Activated effector memory CD4-positive, alpha-beta T cell treated with anti-CD3 and anti-CD28 coated beads, Interleukin-2, amount 50 U/mL, for 16 hours (primary cell): ENCODE results near the gene SLC35A5.

Source experiments
- DNase-seq: peaks from one replicate; pipeline ENCODE4 v3.0.0-alpha.2; 2020

SLC35A5 gene

DNA sequence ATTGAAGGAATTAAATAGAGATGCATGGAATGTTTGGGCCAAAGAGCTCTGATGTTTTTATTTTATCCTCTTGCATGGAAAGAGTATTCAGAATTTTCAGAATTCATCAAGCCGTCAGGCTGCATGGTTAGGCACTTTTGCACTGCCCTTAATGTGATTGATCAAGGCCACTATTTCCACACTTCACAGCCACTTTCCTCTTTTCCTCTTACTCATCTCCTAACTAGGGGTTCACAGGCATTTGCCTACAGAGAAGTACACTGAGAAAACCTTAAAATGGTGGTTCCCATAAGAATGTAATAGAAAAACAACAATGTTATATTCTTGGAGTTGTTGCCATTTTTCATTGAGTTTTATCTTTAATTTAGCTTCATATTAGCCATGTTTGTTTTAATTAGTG is 10.9 kb downstream of the SLC35A5 start:
- no peak for DNase-seq

DNA sequence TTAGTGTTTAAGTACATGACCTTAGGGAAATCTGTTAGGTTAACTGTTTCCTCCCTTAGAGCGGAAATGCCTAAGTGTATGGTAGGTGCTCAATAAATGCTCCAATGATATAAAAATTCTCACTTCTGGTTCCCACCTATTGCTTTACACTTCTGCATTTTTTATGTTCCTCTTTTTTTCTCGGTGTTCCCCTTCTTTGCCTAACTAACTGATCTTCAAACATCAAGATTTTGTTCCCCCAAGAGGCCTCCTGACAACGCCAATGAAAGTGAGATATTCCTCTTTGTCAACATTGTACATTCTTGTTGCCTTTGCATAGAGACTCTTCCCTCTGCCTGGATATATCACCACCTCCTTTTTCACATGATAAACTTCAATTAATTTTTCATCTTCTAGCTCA is 17.4 kb downstream of the SLC35A5 start:
- DNase-seq, result no peak

DNA sequence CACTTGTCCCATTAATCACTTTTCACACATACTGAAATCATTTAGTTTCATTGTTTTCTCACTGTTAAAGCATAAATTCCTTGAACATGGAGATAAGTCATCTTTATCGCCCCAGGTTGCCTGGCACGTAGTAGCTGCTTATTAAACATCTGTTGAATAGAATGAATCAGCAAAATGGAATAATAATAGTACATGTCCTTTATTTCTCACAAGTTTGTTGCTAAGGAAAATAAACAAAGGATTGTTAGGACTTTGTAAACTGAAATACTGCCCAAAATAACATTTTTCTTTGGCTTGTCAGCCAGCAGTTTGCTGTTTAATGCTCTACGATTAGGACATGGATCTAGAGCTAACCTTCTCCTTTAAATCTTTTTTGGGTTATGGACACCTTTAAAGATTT is 17.9 kb downstream of the SLC35A5 start:
- DNase-seq, result no peak

DNA sequence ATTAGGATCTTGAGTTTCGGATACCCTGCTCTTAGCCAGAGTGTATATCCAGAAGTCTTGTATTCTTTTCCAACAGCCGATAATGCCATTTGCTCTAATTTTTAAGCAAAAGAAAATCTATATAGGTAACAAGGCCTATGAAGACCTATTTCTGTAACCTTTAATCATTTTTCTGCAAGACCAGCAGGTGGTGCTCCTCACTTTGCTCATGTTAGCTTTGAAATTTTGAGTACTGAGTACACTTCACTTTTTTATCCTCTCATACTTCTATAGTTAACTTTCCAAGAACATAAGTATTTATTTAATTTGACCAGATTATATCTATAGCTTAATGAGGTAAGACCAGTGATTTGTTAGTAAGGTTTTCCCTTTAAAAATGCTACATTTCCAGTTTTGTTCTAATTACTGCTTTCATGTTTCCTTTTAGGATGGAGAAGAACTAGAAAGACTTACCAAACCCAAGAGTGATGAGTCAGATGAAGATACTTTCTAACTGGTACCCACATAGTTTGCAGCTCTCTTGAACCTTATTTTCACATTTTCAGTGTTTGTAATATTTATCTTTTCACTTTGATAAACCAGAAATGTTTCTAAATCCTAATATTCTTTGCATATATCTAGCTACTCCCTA is 20.5 kb downstream of the SLC35A5 start:
- DNase-seq, result peak; percentile 65

DNA sequence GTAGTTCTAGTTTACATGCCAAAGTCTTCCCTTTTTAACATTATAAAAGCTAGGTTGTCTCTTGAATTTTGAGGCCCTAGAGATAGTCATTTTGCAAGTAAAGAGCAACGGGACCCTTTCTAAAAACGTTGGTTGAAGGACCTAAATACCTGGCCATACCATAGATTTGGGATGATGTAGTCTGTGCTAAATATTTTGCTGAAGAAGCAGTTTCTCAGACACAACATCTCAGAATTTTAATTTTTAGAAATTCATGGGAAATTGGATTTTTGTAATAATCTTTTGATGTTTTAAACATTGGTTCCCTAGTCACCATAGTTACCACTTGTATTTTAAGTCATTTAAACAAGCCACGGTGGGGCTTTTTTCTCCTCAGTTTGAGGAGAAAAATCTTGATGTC is 21.3 kb downstream of the SLC35A5 start:
- no peak for DNase-seq

DNA sequence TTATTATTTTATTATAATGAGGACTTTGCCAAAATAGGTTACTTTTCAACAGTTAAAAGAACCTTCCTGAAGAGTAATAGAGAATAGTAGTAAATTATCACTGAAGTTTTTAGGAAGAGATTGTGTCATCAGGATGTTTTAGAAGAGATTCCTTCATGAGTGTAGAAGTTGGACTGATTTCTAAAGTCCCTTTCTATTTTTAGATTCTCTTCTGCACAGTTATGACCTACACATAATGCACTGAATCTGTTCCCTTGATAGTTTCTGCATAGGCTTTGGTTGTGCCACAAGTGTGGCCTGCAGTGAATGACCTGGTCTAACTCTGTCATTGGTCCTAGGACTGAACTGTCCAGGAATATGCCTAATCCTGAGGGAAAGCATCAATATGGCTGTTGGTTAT is 23.9 kb downstream of the SLC35A5 start:
- no peak for DNase-seq

DNA sequence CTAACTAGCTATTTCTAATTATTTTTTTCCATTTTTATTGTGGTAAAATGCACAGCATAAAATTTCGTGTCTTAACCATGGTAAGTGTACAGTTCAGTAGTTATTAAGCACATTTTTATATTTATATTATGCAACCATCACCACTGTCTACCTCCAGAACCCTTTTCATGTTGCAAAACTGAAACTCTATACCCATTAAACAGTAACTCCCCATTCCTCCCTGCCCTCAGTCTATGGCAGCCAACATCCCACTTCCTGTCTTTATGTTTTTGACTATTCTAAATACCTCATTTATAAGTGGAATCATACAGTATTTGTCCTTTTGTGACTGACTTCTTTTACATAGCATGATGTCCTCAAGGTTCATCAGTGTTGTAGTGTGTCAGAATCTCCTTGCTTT is 25.5 kb downstream of the SLC35A5 start:
- DNase-seq, result no peak

DNA sequence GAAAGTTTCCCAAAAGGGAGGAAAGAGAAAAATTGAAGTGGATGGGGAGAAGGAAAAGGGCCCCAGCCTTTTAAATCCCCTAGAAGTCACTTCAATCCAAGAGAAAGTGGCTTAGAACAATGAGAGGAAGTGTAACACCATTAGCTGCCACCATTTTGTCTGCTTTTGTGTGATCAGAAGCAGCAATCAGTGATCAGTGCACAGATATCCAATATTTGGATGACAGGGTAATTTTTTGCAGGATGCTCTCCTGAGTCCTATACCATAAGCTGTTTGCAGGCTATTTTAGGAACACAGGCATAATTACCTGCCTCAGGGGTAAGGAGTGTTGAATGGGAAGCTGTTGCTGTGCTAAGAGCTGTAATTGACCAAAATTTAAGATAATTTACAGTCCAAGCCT is 31.4 kb downstream of the SLC35A5 start:
- DNase-seq, result no peak

DNA sequence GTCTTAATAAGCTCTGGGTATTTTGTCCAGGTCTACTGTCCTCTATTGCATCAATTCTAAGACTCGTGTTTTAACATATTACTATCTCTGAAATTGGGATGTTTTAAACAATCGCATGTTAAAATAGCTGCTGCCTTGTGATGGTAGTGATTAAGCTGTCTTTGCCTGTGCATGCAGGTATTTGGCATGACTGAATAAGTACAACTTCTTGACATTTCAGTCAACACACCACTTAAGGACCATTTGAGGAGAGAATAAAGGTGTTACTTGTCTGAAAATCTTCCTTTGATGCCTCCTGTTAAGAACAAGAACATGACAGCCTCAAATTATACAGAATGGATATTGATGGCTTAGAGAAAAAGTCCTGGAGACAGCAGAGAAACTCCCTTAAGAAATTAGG is 33.0 kb downstream of the SLC35A5 start:
- DNase-seq, result no peak

DNA sequence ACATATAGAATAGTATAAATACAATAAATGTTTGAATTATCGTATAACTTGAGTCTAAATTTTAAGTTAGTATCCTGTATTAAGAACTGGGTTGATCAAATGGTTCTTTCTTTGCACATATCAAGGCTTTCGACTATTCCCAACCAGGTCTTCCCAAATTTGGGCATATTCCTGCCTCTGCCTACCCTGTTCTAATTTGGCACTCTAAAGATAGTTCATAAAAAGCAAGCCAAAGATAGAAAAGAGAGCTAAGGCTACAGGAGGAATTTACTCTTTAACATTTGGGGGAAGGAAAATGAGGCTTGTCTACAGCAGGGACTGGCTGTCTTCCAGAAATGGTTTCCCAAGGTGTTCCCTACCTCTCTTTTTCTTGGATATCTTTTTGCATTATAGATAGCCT is 36.1 kb downstream of the SLC35A5 start:
- DNase-seq, result no peak

DNA sequence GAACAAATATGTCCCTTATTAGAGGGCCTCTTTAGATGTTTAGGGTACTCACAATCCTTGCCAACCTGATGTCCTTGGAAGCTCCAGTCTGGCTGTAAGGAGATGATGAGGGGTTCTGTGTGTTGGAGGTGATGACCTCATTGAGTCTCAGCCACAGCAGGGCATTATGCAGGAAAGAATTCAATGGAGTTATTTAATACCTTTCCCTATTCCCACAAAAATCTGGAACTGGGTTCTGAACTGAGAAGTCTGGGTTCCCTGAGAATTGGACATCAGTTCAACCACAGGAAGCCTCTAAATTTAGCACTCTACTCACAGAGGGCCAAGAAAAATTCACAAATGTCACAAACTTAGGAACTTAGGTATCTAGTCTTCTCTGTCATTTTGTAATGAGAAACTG is 36.9 kb downstream of the SLC35A5 start:
- no peak for DNase-seq

DNA sequence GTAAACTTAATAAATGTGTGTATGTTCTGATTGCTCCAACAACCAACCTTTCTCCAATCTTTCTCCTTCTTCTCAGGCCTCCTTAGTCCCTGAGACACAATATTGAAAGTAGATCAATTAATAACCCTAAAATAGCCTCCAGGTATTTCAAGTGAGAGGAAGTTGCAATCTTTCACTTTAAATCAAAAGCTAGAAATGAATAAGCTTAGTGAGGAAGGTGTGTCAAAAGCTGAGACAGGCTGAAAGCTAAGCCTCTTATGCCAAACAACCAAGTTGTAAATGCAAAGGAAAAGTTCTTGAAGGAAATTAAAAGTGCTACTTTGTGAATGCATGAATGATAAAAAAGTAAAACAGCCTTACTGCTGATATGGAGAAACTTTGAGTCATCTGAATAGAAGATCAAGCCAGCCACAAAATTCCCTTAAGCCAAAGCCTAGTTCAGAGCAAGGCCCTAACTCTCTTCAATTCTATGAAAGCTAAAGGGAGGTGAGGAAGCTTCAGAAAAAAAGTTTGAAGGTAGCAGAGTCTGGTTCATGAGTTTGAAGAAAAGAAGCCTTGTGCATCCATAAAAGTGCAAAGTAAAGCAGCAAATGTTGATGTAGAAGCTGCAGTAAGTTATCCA is 40.5 kb downstream of the SLC35A5 start:
- DNase-seq, result no peak

DNA sequence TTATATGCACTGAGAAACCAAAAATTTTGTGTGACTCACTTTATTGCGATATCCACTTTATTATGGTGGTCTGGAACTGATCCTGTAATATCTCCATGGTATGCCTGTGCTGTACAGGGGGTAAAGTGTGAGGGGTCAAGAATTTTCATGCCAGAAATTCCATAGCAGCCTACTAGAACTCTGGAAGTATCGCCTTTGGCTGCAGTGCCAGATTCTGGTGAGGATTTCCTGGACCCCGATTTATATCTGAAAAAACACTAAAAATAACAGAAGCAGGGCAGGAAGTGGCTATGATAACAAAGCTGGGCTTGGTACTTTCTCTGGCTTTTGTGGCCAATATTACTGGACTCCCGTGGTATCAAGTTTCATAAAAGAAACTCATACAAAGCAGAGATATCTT is 42.7 kb downstream of the SLC35A5 start:
- DNase-seq, result no peak

DNA sequence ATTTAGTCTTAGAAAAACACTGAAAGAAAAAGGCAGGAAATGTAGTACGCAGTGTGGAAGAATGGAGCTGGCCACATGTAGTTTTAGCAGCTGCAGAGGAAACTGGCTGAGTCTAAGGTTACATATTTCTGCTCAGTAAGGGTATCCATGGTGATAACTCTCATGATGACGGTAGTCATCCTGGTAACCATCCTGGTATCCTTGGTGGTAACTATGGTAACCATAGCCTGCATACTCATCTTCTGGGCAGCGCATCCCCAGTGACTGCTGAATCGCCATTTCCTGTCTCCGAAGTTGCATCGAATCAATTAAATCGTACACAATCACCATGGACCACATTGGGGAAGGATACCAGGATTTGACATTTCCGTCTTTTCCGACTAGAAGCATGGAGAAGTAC is 43.4 kb downstream of the SLC35A5 start:
- no peak for DNase-seq

DNA sequence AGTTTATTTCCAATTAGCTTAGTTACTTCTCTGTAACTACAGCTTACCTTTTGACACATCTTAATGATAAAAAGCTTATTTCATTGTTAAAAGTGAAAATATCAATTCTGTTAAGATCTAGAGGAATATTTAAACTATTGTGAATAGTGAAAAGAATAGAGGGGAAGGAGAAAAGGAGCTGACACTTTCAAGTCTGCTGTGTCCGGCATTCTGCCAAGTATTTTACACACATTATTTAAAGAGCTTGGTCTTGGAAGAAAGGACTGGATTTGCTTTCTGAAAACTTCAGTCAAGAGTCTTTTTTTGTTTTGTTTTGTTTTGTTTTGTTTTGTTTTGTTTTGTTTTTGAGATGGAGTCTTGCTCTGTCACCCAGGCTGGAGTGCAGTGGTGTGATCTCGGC is 44.3 kb downstream of the SLC35A5 start:
- DNase-seq, result no peak

DNA sequence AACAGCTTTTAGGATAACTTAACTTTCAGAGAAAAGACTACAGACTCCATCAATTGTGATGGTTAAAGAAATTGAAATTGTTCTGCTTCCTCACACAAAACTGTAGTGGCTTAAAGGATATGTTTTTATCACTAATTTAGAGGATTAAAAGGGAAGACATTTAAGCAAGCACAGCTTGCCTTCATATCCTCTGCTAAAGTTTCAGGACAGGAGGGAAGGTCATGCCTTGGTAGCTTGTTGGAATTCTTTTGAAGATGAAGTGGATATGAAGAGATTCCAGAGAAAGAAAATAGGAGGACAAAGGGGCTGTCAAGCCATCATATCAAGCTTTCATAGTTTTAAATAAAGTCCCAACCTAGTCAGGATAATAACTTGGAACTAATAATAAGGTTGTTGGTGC is 46.0 kb downstream of the SLC35A5 start:
- no peak for DNase-seq

DNA sequence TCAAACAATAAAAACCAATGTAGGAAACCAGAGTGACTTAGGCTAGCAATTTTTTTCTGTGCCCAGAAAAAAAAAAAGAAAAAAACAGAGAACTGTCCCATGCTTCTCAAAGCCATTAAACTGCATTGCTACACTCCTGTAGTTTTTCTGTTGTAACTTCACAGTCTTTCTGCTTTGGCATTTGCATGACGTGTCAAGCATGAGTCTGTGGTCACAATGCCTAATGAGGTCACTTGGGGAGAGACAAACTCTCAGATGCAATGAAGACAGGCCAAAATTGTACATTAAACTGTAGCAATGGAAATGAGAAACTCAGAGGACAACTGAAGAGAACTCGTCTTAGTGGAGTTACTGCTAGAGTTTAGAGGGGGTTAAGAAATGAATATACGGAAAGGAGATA is 48.3 kb downstream of the SLC35A5 start:
- DNase-seq, result no peak

DNA sequence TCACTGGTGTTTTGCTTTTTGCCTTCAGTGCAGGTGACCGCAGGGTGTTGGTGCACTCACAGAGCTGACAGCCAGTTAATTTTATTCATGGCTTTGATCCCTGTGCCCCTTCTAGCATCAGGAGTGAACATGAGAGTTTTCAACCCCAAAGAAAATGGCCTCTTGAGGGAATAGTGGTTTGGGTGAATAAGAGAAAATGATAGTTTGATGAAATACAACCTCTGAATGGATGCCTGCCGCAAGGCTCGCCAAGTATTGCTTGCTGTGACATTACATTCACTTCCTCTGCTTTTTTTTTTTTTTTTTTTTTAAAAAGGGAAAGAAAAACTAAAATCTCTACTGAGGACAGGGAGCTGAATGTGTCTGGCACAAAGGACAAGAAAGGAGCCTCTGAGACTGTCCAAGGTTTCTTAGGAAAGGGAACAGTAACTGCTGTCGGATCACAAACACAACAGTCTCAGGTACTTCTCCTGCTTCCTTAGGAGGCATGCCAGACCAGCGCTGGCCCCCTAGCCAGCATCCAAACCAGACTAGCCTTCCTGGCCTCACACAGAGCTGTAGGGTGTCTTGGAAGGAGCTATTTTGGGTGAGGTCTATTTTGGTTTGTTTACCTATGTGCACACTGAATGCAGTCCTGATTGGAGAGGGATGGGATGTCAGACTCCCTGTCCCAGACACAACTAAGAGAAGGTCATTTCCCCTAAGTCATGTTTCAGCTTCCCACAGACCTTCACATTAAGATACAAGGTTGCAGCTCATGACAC is 50.1 kb downstream of the SLC35A5 start:
- DNase-seq, result no peak

DNA sequence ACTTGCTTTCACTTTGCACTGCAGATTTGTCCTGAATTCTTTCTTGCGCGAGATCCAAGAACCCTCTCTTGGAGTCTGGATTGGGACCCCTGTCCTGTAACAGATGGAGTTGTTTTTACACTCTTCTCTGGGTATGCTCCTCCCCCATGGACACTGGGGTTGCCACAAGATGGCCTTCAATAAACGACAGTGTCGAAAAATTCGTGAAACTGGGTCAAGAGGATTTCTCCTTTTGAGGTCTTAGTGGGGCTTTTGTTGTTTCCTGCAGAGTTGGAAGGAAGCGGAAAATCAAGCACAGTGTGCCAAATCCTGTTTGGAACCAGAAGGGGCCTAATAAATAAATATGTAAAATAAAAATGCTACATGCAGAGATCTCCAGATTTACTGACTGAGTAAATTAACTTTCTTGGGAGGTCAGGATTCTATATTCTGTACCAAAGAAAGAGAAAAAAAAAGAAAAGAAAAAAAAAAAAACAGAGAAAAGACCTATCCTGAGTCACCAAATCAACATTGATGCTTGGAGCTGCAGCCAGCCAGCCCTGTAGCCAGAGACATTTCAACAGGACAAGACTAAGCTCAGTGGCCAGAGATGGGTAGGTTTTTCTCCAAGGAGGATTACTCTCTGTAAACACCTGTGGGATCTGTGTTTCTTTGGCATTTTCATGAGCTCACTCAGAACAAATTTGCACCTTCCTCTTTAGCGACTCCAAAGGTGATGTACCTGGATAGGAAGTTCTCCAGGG is 54.3 kb downstream of the SLC35A5 start:
- DNase-seq, result no peak

DNA sequence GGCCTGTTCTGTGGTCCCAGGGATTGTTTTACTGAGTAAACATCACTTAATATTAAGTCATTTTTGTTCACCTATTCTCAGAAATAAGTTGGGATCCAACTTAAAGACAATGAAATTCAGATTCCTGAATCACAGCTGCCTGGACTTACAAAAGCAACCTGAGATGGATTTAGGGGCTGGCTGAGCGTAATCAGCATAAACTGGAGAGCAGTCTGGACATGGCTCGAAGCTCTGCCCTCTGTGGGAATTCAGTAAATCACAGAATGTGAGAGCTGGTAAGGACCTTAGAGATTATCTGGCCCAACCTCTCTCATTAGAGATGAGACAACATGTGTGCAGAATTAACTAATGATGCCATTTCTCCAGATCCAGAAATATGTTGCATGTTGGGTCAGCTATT is 55.4 kb downstream of the SLC35A5 start:
- DNase-seq, result no peak

DNA sequence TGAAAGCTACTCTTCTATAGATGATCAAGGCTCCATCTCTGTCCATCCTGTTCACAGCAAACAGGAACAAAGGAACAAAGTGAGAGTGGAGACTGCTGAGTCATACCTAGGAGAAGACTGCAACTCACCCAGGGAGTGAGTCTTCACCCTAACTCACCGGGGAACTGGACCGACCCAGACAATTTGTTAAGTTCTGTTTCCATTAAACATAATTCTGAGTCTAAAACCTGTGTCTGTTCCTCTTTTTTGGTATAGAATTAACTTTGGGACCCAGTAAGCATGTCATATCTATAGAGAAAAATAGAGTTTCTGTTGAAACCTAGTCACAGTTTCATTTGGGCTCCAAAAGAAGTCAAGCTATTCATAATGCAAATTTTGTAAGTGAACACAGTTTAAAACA is 57.5 kb downstream of the SLC35A5 start:
- no peak for DNase-seq

DNA sequence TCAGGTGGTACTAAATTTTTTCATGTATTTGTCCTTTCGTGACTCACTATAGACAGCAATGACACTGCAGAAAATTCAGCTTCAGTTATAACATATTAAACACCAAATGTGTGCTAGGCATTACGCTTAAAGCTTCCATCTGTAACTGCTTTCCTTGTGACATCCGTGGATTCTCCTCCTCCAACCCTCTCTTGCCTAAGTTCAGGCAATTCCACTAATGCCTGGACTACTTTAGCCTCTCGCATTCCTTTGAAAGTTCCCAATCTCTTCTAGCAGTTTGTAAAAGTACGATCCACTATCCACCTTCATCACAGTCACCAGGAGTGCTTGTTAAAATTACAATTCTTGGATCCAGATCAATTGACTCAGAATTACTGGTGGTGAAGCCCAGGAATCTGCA is 61.4 kb downstream of the SLC35A5 start:
- no peak for DNase-seq

DNA sequence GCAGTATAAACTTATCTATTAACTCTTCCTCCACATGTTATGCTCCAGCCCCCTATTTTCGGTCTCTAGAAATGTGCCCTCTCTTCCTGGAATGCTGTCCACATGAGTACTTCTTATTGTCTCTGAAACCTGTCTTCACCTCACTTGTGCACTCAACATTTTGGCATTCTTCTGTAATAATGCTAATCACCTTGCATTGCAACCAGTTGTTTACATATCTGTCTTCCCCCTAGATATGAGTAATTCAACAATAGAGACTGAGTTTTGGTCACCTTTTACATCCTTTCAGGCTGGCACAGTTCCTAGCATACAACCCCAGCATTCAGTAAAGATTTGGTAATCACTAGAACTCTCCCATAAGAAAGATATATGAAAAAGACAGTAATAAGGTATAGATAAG is 61.9 kb downstream of the SLC35A5 start:
- no peak for DNase-seq

DNA sequence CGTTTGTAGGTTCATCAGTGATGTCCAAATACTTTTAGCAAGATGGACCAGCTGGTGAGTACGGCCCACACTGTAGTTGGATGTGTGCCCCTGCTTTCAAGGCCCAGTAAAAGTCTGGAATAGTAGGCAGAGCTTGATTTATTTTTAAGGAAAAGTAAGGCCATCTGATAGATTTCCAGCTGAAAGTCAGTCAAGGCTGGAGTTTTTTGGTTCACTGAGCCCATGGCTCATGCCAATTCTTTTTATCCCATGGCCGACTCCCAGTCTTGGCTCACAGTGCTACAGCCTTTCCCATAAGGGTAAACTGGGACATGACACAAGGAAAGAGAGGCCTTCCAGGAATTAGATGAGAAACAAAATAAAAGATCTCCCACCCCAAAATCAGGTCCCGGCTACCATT is 65.6 kb downstream of the SLC35A5 start:
- DNase-seq, result no peak
